Liver (tissue), 9 donors: ENCODE data around the gene SRD5A1. TPM values are rescaled to one million over a fixed set of nuclear protein-coding genes. Genes with fewer than 3 reads are reported as not detected.

Source experiments
- DNase-seq: peaks from one replicate; pipeline ENCODE4 v3.0.0-alpha.2; 2017; ENCODE audit warnings: low spot score
- H3K27ac ChIP-seq, 2 donors: one replicate each; pipeline ENCODE4 v1.7.0; 2013; ENCODE audit warnings: inconsistent platforms in 2 of 2, low read length in 2 of 2, control low read depth in 1 of 2, low read depth in 1 of 2, mild to moderate bottlenecking in 1 of 2
- H3K27me3 ChIP-seq, 4 donors: one replicate each; pipeline versions ENCODE4 v1.6.1 to v1.7.0; 2013; ENCODE audit warnings: low read length in 3 of 4, inconsistent platforms in 1 of 4, mild to moderate bottlenecking in 1 of 4, moderate library complexity in 1 of 4; ENCODE audit not compliant: control insufficient read depth in 4 of 4, insufficient read depth in 4 of 4
- H3K36me3 ChIP-seq, 4 donors: one replicate each; pipeline versions ENCODE4 v1.6.1 to v1.7.0; 2013; ENCODE audit warnings: low read length in 3 of 4, mild to moderate bottlenecking in 3 of 4, low read depth in 1 of 4, moderate library complexity in 1 of 4; ENCODE audit not compliant: control insufficient read depth in 4 of 4, insufficient read depth in 3 of 4
- H3K4me1 ChIP-seq, 4 donors: one replicate each; pipeline versions ENCODE4 v1.6.1 to v1.7.0; 2013; ENCODE audit warnings: low read length in 3 of 4, mild to moderate bottlenecking in 3 of 4, moderate library complexity in 1 of 4; ENCODE audit not compliant: control insufficient read depth in 4 of 4, insufficient read depth in 4 of 4
- H3K4me3 ChIP-seq, 3 donors: one replicate each; pipeline versions ENCODE4 v1.6.1 to v1.7.0; 2013; ENCODE audit warnings: low read length in 3 of 3, control low read depth in 1 of 3, low read depth in 1 of 3, mild to moderate bottlenecking in 1 of 3
- H3K9ac ChIP-seq, 2 donors: one replicate each; pipeline ENCODE4 v1.7.0; 2013; ENCODE audit warnings: low read length in 2 of 2, mild to moderate bottlenecking in 2 of 2, moderate library complexity in 2 of 2, control low read depth in 1 of 2, low read depth in 1 of 2
- H3K9me3 ChIP-seq, 4 donors: one replicate each; pipeline versions ENCODE4 v1.6.1 to v1.7.0; 2013; ENCODE audit warnings: low read length in 3 of 4; ENCODE audit not compliant: control insufficient read depth in 4 of 4
- ATF3 ChIP-seq: IDR thresholded peaks from 2 replicates; pipeline ENCODE4 v1.6.1; 2016; ENCODE audit warnings: antibody characterized with exemption
- CTCF ChIP-seq: fragments of 150-350 bp; IDR thresholded peaks from 2 replicates; pipeline ENCODE4 v1.5.1; 2017; ENCODE audit warnings: improper control_type of control experiment, low read depth, low read length; ENCODE audit not compliant: missing input control
- EGR1 ChIP-seq, 2 donors: IDR thresholded peaks; 2 replicates each; pipeline ENCODE4 v1.6.1; 2016 to 2018; ENCODE audit warnings: antibody characterized with exemption in 2 of 2, low read depth in 2 of 2
- FOXA1 ChIP-seq: IDR thresholded peaks from 2 replicates; pipeline ENCODE4 v1.6.1; 2016; ENCODE audit warnings: antibody characterized with exemption
- FOXA2 ChIP-seq: IDR thresholded peaks from 2 replicates; pipeline ENCODE4 v1.6.1; 2016; ENCODE audit warnings: antibody characterized with exemption
- GABPA ChIP-seq, 2 donors: IDR thresholded peaks in 1 of 2; conservative IDR thresholded peaks in 1 of 2; 2 replicates each; pipeline ENCODE4 v1.6.1; 2016; ENCODE audit warnings: antibody characterized with exemption in 2 of 2, mild to moderate bottlenecking in 1 of 2, moderate library complexity in 1 of 2
- HNF4A ChIP-seq, 2 donors: conservative IDR thresholded peaks; 2 replicates each; pipeline ENCODE4 v1.6.1; 2016; ENCODE audit warnings: antibody characterized with exemption in 2 of 2, mild to moderate bottlenecking in 2 of 2
- HNF4G ChIP-seq: IDR thresholded peaks from 2 replicates; pipeline ENCODE4 v1.6.1; 2016; ENCODE audit warnings: antibody characterized with exemption
- JUND ChIP-seq, 2 donors: IDR thresholded peaks; 2 replicates each; pipeline ENCODE4 v1.6.1; 2016; ENCODE audit warnings: antibody characterized with exemption in 2 of 2
- NR2F2 ChIP-seq: IDR thresholded peaks from 2 replicates; pipeline ENCODE4 v1.6.1; 2016; ENCODE audit warnings: antibody characterized with exemption
- RAD21 ChIP-seq, 2 donors: IDR thresholded peaks; 2 replicates each; pipeline ENCODE4 v1.6.1; 2016; ENCODE audit warnings: antibody characterized with exemption in 2 of 2, mild to moderate bottlenecking in 2 of 2
- RXRA ChIP-seq, 2 donors: IDR thresholded peaks; 2 replicates each; pipeline ENCODE4 v1.6.1; 2017 to 2018; ENCODE audit warnings: antibody characterized with exemption in 2 of 2, mild to moderate bottlenecking in 1 of 2
- SP1 ChIP-seq: IDR thresholded peaks from 2 replicates; pipeline ENCODE4 v1.6.1; 2018; ENCODE audit warnings: antibody characterized with exemption, mild to moderate bottlenecking
- TAF1 ChIP-seq: conservative IDR thresholded peaks from 2 replicates; pipeline ENCODE4 v1.6.1; 2016; ENCODE audit warnings: antibody characterized with exemption, mild to moderate bottlenecking
- YY1 ChIP-seq: IDR thresholded peaks from 2 replicates; pipeline ENCODE4 v1.6.1; 2016; ENCODE audit warnings: antibody characterized with exemption, mild to moderate bottlenecking
- ZBTB33 ChIP-seq: IDR thresholded peaks from 2 replicates; pipeline ENCODE4 v1.6.1; 2016; ENCODE audit warnings: antibody characterized with exemption
- WGBS: extraction: QIAGEN DNeasy Blood & Tissue Kit; methylation state at CpG from one replicate; pipeline ENCODE4 v1.1.7; 2013; 5-methylcytosine and 5-hydroxymethylcytosine counted together
- polyA plus RNA-seq, 2 donors: library from polyadenylated mRNA; stranded (reverse) in 1 of 2; unstranded in 1 of 2; fragments of 200-250 nt in 1 of 2; fragments of >200 nt in 1 of 2; fragmentation: Nextera tagmentation in 1 of 2; extraction: Ambion mirVana in 1 of 2; gene quantifications; one replicate each; pipeline versions ENCODE4 v1.2.1 to v1.2.3, GENCODE V29; 2013 to 2015
- total RNA-seq, 2 donors: library from RNA; depleted of rRNA; stranded (reverse); fragments of >200 nt; gene quantifications; one replicate each; pipeline ENCODE4 v1.2.3, GENCODE V29; 2014
- TF ChIP-seq, protein P1 (sequence below): IDR thresholded peaks from 2 replicates; pipeline ENCODE4 v1.6.1; 2016; ENCODE audit warnings: antibody characterized with exemption
- TF ChIP-seq, protein P2 (sequence below): IDR thresholded peaks from 2 replicates; pipeline ENCODE4 v1.6.1; 2016; ENCODE audit warnings: antibody characterized with exemption, mild to moderate bottlenecking
- donor health status: healthy.
- donor health status: healthy.
- donor health status: healthy.
- donor health status: healthy.
- donor health status: healthy.

Gene SRD5A1
- total and polyA plus RNA-seq, 4 donors, result 6.3 to 87.0 (median 47.7) TPM

- Histone ChIP-seq H3K36me3 (peaks cover 2 to 10% (median 7%) of the 10 kb centered on the region in 4 donors), H3K9me3 (peaks cover 0 to 2% (median 0%) of the 10 kb centered on the region in 4 donors), H3K27ac (no peak overlapping the region), H3K27me3 (no peaks in the 10 kb centered on the region), H3K9ac (no peak overlapping the region), H3K4me1 (peaks cover 0 to 3% (median 0%) of the 10 kb centered on the region in 4 donors), H3K4me3 (no peak overlapping the region)
- TF ChIP-seq RXRA (IDR thresholded peaks at IDR 0.05) (no peak), SP1 (no peak), TAF1 (no peak), EGR1 (IDR thresholded peaks at IDR 0.05; ENCODE audit: low read depth in 2 of 2) (no peak), CTCF (no peak), RAD21 (IDR thresholded peaks at IDR 0.05) (no peak), HNF4A (conservative IDR thresholded peaks at IDR 0.05) (no peak), ZBTB33 (no peak), FOXA2 (no peak), ATF3 (no peak), YY1 (no peak), HNF4G (no peak), FOXA1 (no peak), JUND (IDR thresholded peaks at IDR 0.05) (no peak), NR2F2 (no peak), GABPA (IDR thresholded peaks at IDR 0.05 in 1 of 2, conservative IDR thresholded peaks at IDR 0.05 in 1 of 2) (no peak)
- TF ChIP-seq, protein P1, sequence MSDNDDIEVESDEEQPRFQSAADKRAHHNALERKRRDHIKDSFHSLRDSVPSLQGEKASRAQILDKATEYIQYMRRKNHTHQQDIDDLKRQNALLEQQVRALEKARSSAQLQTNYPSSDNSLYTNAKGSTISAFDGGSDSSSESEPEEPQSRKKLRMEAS, result no peak
- TF ChIP-seq, protein P2, sequence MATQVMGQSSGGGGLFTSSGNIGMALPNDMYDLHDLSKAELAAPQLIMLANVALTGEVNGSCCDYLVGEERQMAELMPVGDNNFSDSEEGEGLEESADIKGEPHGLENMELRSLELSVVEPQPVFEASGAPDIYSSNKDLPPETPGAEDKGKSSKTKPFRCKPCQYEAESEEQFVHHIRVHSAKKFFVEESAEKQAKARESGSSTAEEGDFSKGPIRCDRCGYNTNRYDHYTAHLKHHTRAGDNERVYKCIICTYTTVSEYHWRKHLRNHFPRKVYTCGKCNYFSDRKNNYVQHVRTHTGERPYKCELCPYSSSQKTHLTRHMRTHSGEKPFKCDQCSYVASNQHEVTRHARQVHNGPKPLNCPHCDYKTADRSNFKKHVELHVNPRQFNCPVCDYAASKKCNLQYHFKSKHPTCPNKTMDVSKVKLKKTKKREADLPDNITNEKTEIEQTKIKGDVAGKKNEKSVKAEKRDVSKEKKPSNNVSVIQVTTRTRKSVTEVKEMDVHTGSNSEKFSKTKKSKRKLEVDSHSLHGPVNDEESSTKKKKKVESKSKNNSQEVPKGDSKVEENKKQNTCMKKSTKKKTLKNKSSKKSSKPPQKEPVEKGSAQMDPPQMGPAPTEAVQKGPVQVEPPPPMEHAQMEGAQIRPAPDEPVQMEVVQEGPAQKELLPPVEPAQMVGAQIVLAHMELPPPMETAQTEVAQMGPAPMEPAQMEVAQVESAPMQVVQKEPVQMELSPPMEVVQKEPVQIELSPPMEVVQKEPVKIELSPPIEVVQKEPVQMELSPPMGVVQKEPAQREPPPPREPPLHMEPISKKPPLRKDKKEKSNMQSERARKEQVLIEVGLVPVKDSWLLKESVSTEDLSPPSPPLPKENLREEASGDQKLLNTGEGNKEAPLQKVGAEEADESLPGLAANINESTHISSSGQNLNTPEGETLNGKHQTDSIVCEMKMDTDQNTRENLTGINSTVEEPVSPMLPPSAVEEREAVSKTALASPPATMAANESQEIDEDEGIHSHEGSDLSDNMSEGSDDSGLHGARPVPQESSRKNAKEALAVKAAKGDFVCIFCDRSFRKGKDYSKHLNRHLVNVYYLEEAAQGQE, result no peak
- 97% methylated on average over 3 of the region's 3 CpGs for WGBS
- DNase-seq, result no peak
Observed at GRCh38 chr5:6674421-6674820, 41.2 kb downstream of the SRD5A1 start.
